ENCODE results near the gene PLPPR1.

The PLPPR1 gene

DNA sequence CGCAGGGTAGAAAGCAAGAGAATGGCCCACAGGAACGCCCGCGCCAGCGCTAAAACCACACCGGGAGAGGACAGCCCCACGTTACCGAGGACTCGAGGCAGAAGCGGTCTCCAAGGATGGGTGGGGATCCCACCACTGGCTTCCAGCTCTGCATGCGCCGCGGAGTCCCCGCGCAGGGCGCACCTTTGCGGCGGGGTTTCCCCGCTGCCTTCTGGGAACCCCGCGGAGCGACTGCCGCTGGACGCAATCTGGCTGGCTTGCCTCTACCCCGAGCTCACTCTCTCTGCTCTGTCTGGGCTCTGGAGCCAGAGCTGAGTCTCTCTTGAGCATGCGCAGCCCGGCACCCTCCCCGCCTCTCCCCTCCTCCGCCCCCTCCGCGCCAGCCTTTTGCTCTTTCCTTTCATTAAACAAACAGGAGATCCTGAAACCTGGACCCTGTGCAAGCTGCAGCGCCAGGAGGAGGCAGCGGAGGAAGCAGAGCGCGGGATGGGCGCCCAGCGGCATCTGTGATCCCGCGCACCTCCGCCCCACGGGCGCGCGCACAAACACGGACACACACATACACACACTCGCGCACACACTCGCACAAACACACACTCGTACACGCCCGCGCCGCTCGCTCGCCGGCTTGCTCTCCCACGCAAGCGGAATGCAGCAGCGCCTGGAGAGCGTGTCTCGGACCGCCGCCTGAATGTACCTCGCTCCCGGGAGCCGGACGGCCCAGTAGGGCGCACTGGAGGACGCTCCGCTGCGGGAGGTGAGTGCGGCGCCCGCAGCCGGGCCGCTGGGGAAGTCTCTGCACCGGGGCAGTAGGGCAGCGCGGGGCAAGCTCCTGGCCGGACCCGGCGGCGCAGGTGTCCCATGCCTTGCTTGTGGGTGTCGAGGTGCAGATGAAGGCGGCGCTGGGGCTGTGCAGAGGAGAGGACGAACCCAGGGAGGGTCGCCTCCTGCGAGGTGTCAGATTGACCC lies at the start of gene PLPPR1:
Gene PLPPR1 (plus strand): TSS at position 382 of the 969 bp plus-strand sequence.
- peak; percentile 60 for DNase-seq (ENCODE audit: low read depth)
- TF ChIP-seq, protein P1, sequence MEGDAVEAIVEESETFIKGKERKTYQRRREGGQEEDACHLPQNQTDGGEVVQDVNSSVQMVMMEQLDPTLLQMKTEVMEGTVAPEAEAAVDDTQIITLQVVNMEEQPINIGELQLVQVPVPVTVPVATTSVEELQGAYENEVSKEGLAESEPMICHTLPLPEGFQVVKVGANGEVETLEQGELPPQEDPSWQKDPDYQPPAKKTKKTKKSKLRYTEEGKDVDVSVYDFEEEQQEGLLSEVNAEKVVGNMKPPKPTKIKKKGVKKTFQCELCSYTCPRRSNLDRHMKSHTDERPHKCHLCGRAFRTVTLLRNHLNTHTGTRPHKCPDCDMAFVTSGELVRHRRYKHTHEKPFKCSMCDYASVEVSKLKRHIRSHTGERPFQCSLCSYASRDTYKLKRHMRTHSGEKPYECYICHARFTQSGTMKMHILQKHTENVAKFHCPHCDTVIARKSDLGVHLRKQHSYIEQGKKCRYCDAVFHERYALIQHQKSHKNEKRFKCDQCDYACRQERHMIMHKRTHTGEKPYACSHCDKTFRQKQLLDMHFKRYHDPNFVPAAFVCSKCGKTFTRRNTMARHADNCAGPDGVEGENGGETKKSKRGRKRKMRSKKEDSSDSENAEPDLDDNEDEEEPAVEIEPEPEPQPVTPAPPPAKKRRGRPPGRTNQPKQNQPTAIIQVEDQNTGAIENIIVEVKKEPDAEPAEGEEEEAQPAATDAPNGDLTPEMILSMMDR (IDR thresholded peaks at IDR 0.05; ENCODE audit: insufficient read depth, low read depth, low read length, missing control alignments) = no peak
- peak within 1 kb of the TSS; percentile 51 for H3K4me3 ChIP-seq (ENCODE audit: low read length)

DNA sequence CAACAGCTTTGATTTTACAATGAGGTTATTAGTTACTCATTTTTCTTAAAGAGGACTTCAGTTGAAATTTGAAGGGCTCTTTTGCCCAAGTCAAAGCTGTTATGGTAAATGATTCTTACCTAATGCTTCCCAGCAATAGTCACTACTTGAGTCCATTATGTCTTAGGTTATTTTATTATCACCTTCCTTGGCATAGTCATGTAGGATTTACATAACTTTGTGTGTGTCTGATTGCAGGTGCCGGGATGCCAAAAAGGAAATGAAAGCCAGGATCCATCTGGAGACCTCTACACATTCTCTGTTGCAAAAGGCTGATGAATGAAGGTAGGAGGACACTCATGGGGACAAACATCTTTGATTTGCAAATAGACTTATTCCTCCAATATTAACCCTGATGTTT lies 38.8 kb upstream of the PLPPR1 start:
- no peak for DNase-seq (ENCODE audit: low read depth)
- no peak overlapping the region for H3K4me3 ChIP-seq (ENCODE audit: low read length)
- TF ChIP-seq, protein P1 (IDR thresholded peaks at IDR 0.05; ENCODE audit: insufficient read depth, low read depth, low read length, missing control alignments) = no peak

DNA sequence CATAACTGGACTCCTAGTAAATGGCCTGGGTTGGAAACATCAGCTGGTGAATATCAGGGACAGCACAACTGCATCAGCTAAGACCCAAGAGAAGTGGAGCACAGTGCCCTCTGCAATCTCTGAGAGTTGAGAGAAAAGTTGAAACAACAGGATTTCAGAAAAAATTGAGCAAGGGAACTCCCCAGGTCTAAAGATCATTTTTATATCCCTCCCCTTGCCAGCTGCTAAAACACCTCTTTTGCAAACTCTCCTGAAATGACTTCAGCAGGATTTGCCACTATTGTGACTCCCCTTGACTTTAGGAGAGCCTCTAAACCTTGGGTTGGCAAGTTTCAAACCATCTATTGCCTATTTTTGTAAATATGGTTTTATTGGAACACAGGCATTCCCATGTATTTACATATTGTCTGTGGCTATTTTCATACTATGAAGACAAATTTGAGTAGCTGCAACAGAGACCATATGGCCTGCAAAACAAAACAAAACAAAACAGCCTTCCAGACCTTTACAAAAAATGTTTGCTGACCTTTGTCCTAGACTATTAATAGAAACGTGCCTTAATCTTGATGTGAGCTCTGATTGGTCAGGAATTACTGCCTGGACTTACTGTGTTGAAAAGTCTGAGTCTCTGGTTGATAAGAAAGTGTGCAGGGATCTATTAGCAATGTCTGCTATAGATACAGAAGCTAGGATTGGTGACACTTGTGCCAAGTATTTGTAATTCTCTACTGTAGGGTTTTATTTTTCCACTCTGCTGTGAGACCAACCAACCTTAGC lies 37.7 kb upstream of the PLPPR1 start:
- no peak for DNase-seq (ENCODE audit: low read depth)
- H3K4me3 ChIP-seq (ENCODE audit: low read length) = no peak overlapping the region
- TF ChIP-seq, protein P1 (IDR thresholded peaks at IDR 0.05; ENCODE audit: insufficient read depth, low read depth, low read length, missing control alignments) = no peak

DNA sequence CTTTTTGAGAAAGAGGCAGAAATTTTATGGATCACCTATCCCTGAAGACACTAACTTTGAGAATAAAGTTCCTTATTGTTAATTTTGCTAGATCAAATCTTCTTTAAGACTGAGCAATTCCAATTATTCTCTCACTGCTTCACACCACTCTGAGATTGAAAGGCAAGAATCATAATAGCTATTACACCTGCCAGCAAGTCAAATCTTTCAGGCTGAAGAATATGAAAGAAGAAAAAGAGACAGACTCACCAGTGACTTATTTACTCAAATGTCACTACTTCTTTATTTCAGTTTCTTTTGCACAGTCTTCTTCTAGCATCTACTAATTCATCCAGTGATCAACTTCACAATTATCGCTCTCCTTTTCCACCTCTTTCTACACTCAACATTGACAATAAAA lies 35.9 kb upstream of the PLPPR1 start:
- H3K4me3 ChIP-seq (ENCODE audit: low read length) = no peak overlapping the region
- DNase-seq (ENCODE audit: low read depth) = no peak
- TF ChIP-seq, protein P1 (IDR thresholded peaks at IDR 0.05; ENCODE audit: insufficient read depth, low read depth, low read length, missing control alignments) = no peak

DNA sequence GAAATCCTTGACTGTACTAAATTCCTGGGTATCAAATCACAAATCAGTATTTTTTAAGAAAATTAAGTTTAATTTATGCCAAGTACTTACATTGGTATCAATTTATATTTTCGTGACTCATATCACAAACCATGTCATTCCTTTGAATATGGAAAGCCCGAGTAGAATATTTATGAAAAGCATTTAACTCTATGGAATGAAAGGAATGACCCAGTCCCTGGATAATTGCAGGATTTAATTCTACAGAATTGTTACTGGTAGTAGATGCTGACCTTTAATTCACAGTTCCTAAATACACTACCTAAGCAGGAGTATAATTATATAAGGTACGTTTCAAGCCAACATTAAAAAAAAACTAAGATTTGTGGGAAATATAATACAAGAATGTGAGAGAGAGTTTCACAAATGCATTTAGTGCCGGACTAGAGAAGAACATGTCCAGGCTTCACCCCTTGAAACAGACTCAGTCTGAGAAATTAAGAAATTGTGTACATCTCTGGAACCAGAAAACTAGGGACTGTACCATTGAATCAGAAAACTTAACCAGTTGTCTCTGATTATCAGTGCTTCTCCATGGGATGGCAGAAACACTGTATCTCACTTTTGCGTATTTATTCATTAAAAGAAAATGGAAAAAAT lies 28.5 kb upstream of the PLPPR1 start:
- TF ChIP-seq, protein P1 (IDR thresholded peaks at IDR 0.05; ENCODE audit: insufficient read depth, low read depth, low read length, missing control alignments) = no peak
- peak; percentile 44 for DNase-seq (ENCODE audit: low read depth)
- H3K4me3 ChIP-seq (ENCODE audit: low read length) = no peak overlapping the region

DNA sequence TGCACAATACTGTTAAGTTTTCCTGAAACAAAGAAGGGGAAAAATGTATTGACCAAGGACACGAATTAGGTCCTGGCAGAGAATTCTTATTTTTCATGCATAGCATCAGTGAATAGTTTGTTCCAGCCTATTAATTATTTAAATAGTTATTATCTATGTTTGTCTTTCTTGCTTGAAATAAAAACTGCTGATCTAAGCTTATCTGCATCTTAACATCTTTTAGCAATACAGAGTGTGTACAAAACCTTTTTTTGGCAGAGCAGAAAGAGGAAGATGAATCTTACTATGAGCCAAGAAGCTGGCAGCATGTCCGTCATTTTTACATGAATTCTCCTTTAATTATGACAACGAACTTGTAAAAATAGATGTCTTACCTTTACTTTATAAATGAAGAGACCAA lies 23.3 kb upstream of the PLPPR1 start:
- no peak overlapping the region for H3K4me3 ChIP-seq (ENCODE audit: low read length)
- no peak for DNase-seq (ENCODE audit: low read depth)
- TF ChIP-seq, protein P1 (IDR thresholded peaks at IDR 0.05; ENCODE audit: insufficient read depth, low read depth, low read length, missing control alignments) = no peak

All from epithelial cell of esophagus (primary cell).